IPS-18c (cell line): ENCODE results near the gene SLC10A1.

Experiments
- H3K4me3 ChIP-seq: 2 replicates; pipeline ENCODE4 v1.7.0; 2013; ENCODE audit warnings: low read depth, mild to moderate bottlenecking, low read length, moderate library complexity; ENCODE audit not compliant: insufficient read depth
- H3K9me3 ChIP-seq: one replicate; pipeline ENCODE4 v1.6.1; 2013; ENCODE audit warnings: mild to moderate bottlenecking, low read length, moderate library complexity; ENCODE audit not compliant: control insufficient read depth, insufficient read depth

Gene SLC10A1

GRCh38 chr14:69780092-69780491 is 16.9 kb downstream of the SLC10A1 start:
- H3K9me3 ChIP-seq, result no peaks in the 10 kb centered on the region
- H3K4me3 ChIP-seq, result no peak overlapping the region

- H3K9me3 ChIP-seq, result no peaks in the 10 kb centered on the region
- no peak overlapping the region for H3K4me3 ChIP-seq
Observed at GRCh38 chr14:69779088-69779487, 18.0 kb downstream of the SLC10A1 start.

GRCh38 chr14:69776875-69777453 is 20.1 kb downstream of the SLC10A1 start:
- Histone ChIP-seq H3K4me3 (no peak overlapping the region), H3K9me3 (no peaks in the 10 kb centered on the region)

- Histone ChIP-seq H3K9me3 (no peaks in the 10 kb centered on the region), H3K4me3 (no peak overlapping the region)
Observed at GRCh38 chr14:69775012-69775411, 22.0 kb downstream of the SLC10A1 start.

GRCh38 chr14:69773571-69774276 is 23.3 kb downstream of the SLC10A1 start:
- H3K9me3 ChIP-seq, result no peaks in the 10 kb centered on the region

GRCh38 chr14:69772082-69773017 is 24.7 kb downstream of the SLC10A1 start:
- Histone ChIP-seq H3K4me3 (no peak overlapping the region), H3K9me3 (no peaks in the 10 kb centered on the region)

More at GRCh38 chr14:69773571-69774276, 23.3 kb downstream of the SLC10A1 start:
- H3K4me3 ChIP-seq, result no peak overlapping the region

GRCh38 chr14:69771136-69771535 is 25.9 kb downstream of the SLC10A1 start:
- H3K9me3 ChIP-seq, result no peaks in the 10 kb centered on the region
- H3K4me3 ChIP-seq, result no peak overlapping the region

GRCh38 chr14:69770559-69770958 is 26.5 kb downstream of the SLC10A1 start:
- H3K4me3 ChIP-seq, result no peak overlapping the region
- H3K9me3 ChIP-seq, result no peaks in the 10 kb centered on the region

- no peak overlapping the region for H3K4me3 ChIP-seq
- no peaks in the 10 kb centered on the region for H3K9me3 ChIP-seq
Observed at GRCh38 chr14:69769623-69770022, 27.4 kb downstream of the SLC10A1 start.

- Histone ChIP-seq H3K4me3 (0 out of 2 replicates have a peak overlapping the region, but pooled peaks have one; percentile 94), H3K9me3 (no peaks in the 10 kb centered on the region)
Observed at GRCh38 chr14:69768873-69769272, 28.2 kb downstream of the SLC10A1 start.

- Histone ChIP-seq H3K9me3 (no peaks in the 10 kb centered on the region), H3K4me3 (peak overlapping the region; percentile 94)
Observed at GRCh38 chr14:69767369-69767999, 29.6 kb downstream of the SLC10A1 start.

GRCh38 chr14:69766984-69767368 is 30.1 kb downstream of the SLC10A1 start, which contains the start of gene SRSF5:
SRSF5 (plus strand) TSS chr14:69767142; CDS start chr14:69768157, 1,015 bp downstream.
- Histone ChIP-seq H3K9me3 (no peaks in the 10 kb centered on the region), H3K4me3 (peak within 1 kb of the TSS; percentile 94)

- H3K9me3 ChIP-seq, result no peaks in the 10 kb centered on the region
- no peak overlapping the region for H3K4me3 ChIP-seq
Observed at GRCh38 chr14:69763761-69764510, 33.1 kb downstream of the SLC10A1 start.

- no peak overlapping the region for H3K4me3 ChIP-seq
- H3K9me3 ChIP-seq, result no peaks in the 10 kb centered on the region
Observed at GRCh38 chr14:69760810-69761209, 36.2 kb downstream of the SLC10A1 start.

GRCh38 chr14:69756298-69756697 is 40.7 kb downstream of the SLC10A1 start:
- H3K4me3 ChIP-seq, result no peak overlapping the region
- peaks cover 3% of the 10 kb centered on the region for H3K9me3 ChIP-seq

GRCh38 chr14:69755784-69756183 is 41.3 kb downstream of the SLC10A1 start:
- Histone ChIP-seq H3K4me3 (no peak overlapping the region), H3K9me3 (peaks cover 3% of the 10 kb centered on the region)

- Histone ChIP-seq H3K4me3 (no peak overlapping the region), H3K9me3 (peaks cover 3% of the 10 kb centered on the region)
Observed at GRCh38 chr14:69755296-69755695, 41.7 kb downstream of the SLC10A1 start.
